CD4-positive, alpha-beta T cell treated with Interleukin-15 for 1 hour (primary cell): Measurements from ENCODE around the gene INPP4B.

ENCODE experiments used
- DNase-seq: peaks from one replicate; pipeline ENCODE4 v3.0.0-alpha.2; 2020

INPP4B gene

GRCh38 chr4:142719854-142720541, 126.1 kb downstream of the INPP4B start:
- no peak for DNase-seq

GRCh38 chr4:142718981-142719380, 127.1 kb downstream of the INPP4B start:
- no peak for DNase-seq

GRCh38 chr4:142715727-142716126, 130.4 kb downstream of the INPP4B start:
- no peak for DNase-seq

GRCh38 chr4:142713282-142714030, 132.6 kb downstream of the INPP4B start:
- no peak for DNase-seq

GRCh38 chr4:142708231-142708630, 137.9 kb downstream of the INPP4B start:
- DNase-seq: no peak

GRCh38 chr4:142707401-142707800, 138.7 kb downstream of the INPP4B start:
- no peak for DNase-seq

GRCh38 chr4:142706381-142706780, 139.7 kb downstream of the INPP4B start:
- DNase-seq: no peak

- DNase-seq: no peak
Observed at GRCh38 chr4:142705820-142706219, 140.3 kb downstream of the INPP4B start.

GRCh38 chr4:142703694-142704309, 142.3 kb downstream of the INPP4B start:
- no peak for DNase-seq

GRCh38 chr4:142701017-142701416, 145.1 kb downstream of the INPP4B start:
- no peak for DNase-seq

GRCh38 chr4:142700531-142700930, 145.6 kb downstream of the INPP4B start:
- no peak for DNase-seq

- no peak for DNase-seq
Observed at GRCh38 chr4:142698552-142698951, 147.5 kb downstream of the INPP4B start.

GRCh38 chr4:142697928-142698327, 148.2 kb downstream of the INPP4B start:
- DNase-seq: no peak

- no peak for DNase-seq
Observed at GRCh38 chr4:142697320-142697719, 148.8 kb downstream of the INPP4B start.

- no peak for DNase-seq
Observed at GRCh38 chr4:142696334-142697122, 149.6 kb downstream of the INPP4B start.

- no peak for DNase-seq
Observed at GRCh38 chr4:142690406-142691163, 155.5 kb downstream of the INPP4B start.

GRCh38 chr4:142687547-142688275, 158.4 kb downstream of the INPP4B start:
- no peak for DNase-seq

- no peak for DNase-seq
Observed at GRCh38 chr4:142686081-142686480, 160.0 kb downstream of the INPP4B start.

- DNase-seq: no peak
Observed at GRCh38 chr4:142683997-142684396, 162.1 kb downstream of the INPP4B start.

GRCh38 chr4:142683503-142683902, 162.6 kb downstream of the INPP4B start:
- DNase-seq: no peak

- DNase-seq: no peak
Observed at GRCh38 chr4:142671516-142671915, 174.6 kb downstream of the INPP4B start.

- no peak for DNase-seq
Observed at GRCh38 chr4:142663828-142664227, 182.3 kb downstream of the INPP4B start.
